ENCODE measurements around the gene ACKR3.

ACKR3 gene

GRCh38 chr2:236626391-236627150, 56.9 kb downstream of the ACKR3 start:
- in situ Hi-C loops (cut with HindIII; ENCODE audit: low sequenced_read_pairs) = no loop called here

DNA sequence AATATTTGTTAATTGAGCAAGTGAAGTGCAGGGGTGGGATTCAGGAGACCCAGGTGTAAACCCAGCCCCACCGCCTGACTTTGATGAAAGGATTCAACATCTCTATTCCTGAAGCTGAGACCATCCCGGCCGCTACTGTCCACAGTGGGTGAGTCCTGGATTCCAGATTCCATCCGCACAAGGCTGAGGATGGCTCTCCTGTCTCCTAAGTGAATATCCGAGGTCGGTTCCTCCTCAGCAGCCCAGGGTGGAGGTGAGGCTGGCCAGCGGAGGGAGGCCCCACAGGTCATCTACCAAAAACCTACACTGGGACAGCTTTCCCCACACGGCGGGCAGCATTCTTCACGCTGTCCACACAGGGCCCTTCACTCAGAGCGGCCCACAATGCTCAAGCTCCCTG, 57.6 kb downstream of the ACKR3 start:
- in situ Hi-C loops (cut with HindIII; ENCODE audit: low sequenced_read_pairs) = no loop called here

DNA sequence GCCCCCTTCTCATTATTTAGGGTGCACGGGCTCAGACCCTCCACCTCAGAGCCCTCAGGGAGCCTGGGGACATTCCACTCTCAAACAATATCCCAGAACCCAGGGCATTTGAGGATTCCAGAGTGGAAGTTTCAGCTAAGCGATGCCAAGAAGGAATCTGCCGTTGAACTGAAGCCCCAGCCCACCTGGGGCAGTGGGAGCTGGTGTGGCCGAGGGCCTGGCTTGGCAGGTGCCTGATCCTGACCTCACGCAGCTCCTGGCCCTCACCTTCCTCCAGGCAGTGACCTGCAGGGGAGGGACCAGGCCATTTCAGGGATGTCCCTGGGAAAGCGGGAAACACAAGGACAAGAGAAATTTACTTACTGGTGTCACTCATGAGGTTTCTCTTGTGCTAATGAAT, 58.2 kb downstream of the ACKR3 start:
- in situ Hi-C loops (cut with HindIII; ENCODE audit: low sequenced_read_pairs) = no loop called here

DNA sequence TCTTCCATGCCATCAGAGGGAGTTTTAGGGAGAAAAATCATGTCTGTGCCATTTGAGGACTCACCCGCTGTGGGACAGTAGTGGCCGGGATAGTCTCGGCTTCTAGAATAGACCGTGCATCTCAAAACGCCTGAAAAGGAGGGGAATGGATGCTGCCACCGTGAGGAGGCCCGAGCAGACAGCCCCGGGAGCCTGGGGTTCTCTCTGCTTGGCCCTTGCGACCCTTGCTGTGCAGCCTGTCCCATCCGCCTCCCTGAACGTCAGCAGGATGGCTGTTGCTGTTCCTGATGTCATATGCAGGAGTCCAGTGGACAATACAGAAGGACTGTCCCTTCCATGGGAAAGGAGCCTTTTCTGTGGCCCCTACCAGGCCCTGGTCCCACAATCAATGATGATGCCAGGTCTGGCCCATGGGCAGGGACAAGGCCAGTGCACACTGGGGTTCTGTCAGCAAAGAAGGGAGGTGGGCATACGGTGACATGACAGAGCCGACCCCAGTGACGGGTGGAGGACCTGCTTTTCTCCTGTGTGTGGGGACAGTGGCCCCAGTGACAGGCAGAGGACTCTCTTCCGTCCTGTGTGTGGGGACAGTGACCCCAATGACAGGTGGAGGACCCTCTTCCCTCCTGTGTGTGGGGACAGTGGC, 58.8 kb downstream of the ACKR3 start:
- in situ Hi-C loops (cut with HindIII; ENCODE audit: low sequenced_read_pairs) = no loop called here

DNA sequence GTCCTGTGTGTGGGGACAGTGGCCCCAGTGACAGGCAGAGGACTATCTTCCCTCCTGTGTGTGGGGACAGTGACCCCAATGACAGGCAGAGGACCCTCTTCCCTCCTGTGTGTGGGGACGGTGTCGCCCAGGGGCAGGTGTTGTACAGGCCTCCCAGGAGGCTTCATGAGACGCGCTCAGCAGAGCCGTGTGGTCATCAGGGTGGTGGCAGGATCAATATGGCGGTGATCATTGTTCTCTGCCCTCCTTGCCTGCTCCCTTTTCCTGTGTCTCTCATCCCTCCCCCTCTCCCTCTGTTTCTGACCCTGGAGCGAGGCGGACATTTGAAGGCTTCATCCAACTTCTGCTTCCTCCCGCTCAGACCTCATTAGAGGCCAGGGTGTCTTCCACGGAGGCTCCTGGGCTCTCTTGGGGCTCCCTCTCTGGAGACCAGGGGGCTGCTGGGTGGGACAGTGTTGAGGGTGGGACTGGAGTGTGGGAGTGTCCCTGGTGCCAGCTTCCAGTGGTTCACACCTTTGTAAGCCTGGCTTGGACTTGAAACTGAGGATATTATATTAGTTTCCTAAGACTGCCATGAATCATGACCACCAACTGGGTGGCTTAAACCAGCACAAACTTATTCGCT, 59.5 kb downstream of the ACKR3 start:
- in situ Hi-C loops (cut with HindIII; ENCODE audit: low sequenced_read_pairs) = no loop called here

DNA sequence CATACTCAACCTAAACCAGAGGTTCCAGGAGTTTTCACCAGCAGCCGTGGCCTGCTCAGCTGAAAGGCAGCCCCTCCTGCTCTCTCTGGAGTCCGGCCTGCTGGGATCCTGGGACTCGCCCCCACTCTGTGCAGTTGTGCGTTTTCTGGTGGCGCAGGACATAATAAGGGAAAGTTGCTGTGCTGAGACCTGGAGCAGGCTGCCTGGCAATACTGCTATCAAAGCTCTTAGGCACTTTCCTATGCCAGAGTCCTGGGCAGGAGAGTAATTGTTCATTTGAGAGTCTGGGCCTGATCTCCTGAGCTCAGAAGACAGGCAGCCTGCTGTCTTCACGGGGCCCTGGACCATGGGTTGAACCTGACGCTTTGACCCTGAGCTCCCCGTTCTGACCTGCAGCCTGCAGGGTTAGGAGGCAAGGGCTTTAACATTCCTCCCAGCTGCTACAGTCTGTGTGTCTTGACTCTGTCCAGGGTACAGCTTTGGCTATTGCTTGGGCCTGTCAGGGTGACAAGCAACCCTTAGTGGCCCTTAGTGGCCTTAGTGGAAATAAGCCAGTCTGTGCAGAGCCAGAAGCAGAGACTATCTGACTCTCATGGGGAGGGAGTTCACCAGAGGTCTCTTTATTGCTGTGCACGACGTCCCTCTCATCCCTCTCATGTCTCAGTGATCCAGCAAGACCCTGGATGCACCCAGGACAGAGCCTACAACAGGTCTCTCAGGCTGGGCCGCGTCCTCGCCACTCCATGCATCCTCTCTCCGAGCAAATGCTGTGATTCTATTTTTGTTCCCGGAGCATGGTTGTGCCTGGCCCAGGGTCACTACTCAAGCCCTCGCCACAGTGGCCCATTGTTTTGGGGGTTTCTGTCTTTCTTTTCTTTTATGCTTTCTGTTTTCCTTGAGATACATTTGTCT, 60.6 kb downstream of the ACKR3 start:
- in situ Hi-C loops (cut with HindIII; ENCODE audit: low sequenced_read_pairs) = no loop called here

DNA sequence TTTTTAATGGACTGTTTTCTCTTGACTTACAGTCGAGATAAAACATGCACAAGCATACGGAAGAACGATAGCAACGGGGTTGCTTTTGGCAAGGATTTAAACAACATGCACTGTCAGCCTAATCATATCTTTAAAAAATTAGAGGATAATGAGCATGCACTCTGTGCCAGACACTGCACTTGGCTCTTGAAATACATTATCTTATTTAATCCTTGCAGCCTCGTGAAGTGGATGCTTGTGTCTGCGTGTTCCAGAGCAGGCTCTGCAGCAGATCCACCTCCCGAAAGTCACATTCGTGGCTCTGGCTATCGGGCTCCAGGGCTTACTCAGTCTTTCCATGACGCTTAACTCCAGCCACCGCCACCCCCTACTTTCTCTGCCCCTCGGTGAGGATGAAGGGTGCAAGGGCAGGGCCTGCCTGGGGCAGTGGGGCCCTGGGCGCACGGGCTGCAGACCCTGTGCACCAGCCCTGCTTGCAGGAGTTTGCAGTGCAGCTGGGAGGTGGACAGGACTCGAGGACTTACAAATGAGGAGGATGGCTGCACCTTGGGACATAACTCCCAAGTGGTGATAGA, 61.7 kb downstream of the ACKR3 start:
- in situ Hi-C loops (cut with HindIII; ENCODE audit: low sequenced_read_pairs) = no loop called here

- in situ Hi-C loops (cut with HindIII; ENCODE audit: low sequenced_read_pairs) = no loop called here
Observed at GRCh38 chr2:236631856-236632291, 62.2 kb downstream of the ACKR3 start.

Data from endothelial cell of hepatic sinusoid (primary cell).